Stimulated activated CD4-positive, alpha-beta T cell treated with anti-CD3 and anti-CD28 coated beads, Interleukin-4, amount 100 ng/mL, for 4 hours (primary cell): ENCODE results near the gene HEATR9.

Source experiments
- DNase-seq, 2 experiments: peaks; one replicate each; pipeline ENCODE4 v3.0.0-alpha.2; 2020

Gene HEATR9

DNA sequence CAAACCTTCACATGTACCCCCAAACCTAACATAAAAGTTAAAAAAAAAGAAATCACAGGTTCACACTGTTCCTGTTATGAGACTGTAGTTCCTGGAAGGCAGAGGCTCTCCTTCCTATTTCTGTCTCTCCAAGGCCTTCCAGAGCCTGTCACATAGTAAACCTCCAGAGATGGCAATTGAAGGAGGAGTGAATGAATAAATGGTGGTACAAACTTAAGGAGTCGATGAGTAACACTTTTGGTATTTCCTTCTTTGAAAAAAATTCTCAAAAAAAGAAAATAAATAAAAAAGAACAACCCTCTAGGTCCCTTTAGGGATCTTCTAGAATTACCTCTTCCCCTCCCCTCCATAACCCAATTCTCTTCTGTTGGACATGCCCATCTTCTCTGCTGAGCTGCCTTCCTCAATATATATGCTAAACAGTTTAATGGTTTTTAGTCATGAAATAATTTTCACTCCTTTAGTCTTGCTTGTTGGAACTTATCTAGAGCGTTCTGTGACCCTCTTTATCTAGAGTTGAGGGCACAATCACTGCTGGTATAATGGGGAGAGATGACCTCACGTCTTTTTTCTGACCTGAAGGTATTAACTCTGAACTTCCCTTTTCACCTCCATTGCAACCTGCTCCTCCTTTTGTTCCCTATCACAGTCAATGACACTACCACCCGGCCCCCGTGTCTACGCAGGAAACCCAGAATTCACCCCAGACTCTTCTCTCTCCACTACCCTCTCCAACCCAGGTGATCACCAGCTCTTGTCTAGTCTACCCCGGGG, 61.1 kb downstream of the HEATR9 start:
- DNase-seq, result no peak
